Stimulated activated CD8-positive, alpha-beta memory T cell treated with anti-CD3 and anti-CD28 coated beads, Interleukin-15, amount 100 ng/mL, for 48 hours (primary cell): ENCODE results near the gene ANTXR2.
"Not testable (repeated sequence)": the region's sequence is repeated elsewhere in the genome, so short reads cannot be mapped to it uniquely, and the experiment has no call there.

Experiments
- DNase-seq, 2 donors: peaks; one replicate each; pipeline ENCODE4 v3.0.0-alpha.2; 2020; ENCODE audit warnings: low read depth in 2 of 2

Gene ANTXR2

DNA sequence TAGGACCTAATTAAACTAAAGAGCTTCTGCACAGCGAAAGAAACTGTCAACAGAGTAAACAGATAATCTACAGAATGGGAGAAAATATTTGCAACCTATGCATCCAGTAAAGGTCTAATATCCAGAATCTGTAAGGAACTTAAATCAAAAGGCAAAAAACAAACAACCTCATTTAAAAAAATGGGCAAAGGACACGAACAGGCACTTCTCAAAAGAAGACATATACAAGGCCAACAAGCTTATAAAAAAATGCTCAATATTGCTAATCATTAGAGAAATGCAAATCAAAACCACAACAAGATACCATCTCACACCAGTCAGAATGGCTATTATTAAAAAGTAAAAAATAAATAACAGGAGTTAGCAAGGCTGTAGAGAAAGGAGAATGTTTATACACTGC lies 81.9 kb downstream of the ANTXR2 start:
- DNase-seq = not testable (repeated sequence)

DNA sequence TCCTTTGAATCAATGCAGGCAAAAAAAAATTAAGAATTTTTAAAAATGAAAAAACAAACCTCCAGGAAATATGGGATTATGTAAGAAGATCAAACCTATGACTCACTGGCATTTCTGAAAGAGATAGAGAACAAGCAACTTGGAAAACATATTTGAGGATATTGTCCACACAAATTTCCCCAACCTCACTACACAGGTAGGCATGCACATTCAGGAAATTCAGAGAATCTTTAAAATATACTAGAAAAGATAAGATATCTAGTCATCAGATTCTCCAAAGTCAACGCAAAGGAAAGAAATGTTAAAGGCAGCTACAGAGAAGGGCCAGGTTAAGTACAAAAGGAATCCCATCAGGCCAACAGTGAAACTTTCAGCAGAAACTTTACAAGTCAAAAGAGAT lies 85.6 kb downstream of the ANTXR2 start:
- DNase-seq = no peak

DNA sequence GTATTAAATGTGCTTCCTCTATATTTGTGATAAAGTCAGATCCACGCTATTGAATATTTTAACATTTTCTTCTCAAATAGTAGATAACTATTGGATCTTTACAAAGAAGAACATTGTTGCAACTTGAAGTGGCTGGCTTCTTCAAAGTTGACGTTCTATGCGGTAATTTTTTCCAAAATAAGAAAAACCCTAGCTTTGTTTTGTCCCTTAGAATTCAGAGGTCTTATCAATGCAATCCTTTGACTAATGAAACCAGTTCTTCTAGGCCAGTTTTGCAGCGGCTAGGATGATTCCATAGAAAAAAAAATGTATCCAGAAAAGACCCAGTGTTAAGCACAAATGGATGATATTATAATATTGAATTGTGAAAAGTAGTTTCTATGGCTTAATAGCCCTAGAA lies 89.6 kb downstream of the ANTXR2 start:
- no peak for DNase-seq

DNA sequence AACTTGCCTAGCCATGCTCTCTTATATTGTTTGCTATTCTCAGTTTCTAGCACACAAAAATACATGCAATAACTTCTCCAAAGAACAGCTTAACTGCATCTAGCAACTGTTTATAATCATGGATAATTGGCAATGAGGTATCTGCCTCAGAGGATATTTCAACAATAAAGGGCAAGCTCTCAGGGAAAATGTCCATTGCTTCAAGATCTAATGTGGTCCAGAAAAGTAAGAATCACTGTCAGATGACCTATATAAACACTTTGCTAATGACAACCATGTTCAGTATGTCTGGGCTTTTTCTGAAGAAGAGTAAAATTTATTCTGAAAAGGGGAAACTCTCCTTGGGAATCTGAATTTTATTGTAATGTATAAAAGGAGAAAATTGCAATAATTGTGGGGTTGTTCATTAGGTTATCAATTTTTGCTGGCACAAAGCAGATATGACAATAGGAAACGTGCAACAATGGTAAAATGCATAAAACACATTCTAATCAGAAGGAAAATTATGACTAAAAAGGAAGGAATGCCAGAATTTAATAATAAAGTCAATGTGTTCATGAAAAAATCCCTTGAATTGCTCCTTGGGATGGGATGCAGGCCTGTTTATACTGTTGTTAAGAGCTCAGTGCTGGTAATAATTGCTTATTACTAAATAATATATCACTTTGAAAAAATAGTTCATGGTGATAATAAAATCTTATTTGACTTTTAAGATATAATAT lies 90.3 kb downstream of the ANTXR2 start:
- DNase-seq = no peak

DNA sequence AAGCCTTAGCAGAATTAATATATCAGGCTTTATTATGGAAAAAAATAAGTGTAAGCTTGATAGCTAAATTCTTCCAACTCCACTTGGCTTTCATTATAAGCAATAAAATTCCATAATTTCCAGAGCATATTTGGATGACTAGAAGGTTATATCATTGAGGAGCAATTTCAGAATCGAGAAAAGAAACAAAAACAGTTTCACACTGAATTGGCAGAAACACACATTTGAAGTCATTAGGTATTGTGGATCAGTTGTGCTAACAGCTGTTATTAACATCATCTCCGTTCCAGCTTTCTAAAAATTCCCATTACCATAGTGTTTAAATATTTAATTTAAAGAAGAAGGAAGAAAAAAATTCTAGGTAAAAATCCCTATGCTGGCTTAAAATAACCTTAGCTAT lies 92.6 kb downstream of the ANTXR2 start:
- DNase-seq = no peak

DNA sequence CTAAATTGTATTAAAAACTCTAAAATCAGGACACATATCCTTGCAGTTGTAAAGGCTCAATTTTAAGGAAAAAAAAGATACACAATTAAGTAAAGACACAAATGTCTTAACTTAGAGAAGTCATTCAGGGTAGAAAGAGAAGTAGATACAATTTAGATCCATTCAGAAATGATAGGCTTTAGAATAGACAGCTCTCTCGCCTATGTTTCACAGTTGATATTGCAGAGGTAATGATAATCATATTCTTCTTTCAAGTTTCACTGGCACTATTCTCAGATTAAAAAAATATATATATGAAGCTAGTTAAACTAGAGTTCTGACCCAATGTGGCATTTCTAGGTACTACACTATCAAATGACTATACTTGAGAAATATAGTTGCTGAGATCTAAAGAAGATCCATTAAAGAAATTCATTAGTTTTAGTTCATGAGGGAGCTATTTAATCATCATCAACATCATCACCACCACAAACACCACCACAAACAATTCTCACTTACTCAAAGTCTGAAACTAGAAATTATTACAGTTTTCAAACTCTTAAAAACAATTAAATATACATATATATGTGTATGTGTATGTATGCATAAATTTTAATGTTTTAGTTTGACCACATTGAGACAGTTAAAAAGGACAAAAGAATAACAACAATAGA lies 93.1 kb downstream of the ANTXR2 start:
- DNase-seq = no peak

DNA sequence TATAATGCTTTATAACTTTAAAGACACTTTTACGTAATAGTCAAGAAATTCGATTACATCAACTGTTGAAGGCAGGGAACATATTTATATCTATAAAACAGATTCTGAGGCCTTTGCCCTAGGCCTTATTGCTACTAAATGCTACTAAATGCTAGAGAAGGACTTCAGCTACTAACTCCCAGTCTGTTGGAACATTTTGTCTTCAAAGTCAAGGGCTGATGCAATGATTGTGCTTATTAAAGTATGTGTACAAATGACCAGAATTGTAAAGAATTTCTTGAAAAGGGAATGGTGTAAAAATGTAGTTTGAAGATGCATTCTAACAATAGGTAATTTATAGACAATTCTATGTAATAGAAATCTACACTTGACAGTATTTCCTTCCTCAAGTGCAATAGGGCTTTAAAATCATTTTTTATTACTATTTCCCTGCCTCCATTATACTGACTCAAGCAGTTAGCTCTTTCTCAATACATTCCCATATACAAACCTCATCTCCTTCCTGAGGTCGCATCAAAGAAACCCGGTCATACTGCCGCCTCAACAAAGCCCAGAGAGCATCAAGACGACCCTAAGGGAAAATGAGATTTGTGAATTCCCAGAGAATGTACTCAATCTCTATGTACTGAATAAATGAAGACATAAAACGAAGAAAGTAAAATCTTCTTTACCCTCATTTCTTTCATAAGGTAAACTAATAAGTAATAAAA lies 95.7 kb downstream of the ANTXR2 start:
- DNase-seq = no peak

DNA sequence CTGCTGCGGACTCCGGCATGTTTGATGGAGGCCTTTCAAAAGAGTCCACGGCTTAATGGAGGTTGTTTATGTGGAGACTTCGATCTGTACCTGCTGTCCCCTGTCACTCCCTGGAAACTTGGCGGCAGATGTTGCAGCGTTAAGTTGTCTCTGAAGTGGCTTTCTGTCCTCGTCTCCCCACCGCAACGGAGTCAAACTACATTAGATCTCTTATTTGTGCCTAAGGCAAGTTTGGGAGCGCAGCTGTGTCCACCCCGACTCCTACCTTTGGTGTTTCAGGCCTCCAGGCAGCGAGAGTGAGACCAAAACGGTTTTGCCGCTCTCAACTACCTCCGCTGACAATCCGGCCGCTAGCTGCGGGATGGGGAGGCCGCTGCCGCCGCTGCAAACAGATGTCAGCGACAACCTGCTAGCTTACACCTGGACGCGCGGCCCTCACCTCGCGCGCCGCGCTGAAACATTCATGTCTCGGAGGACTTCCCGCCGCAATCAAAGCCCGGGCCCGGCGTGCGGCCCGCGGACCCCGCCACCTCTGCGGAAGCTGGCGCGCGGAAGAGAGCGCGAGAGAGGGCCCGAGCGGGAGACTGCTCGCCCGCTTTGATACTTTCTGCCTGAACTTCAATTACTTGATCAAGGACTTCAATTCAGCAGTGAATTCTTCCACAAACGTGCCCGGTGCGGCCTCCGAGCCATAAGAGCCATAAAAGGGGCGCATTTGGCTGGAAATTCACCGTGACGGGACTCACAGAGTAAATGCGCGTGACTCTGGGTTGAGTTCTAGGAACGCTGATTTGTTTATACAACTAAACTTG lies 108.4 kb downstream of the ANTXR2 start:
- no peak for DNase-seq

DNA sequence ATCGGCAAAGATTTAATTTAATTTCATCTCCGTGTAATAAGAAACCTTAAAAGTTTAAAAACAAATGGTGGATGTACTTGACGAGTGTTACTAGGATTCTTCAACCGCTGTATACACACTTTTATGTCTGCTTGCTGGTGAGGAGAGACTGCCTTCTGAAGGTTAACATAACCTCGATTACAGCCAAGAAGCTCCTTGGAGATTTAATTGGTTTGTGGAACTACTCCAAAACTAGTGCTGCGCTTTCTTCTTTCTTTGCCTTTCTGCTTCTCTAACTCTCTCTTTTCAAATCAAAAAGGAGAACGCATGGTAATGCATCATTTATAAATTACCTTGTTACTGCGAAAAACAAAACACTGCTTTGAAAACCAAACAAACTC lies 109.0 kb downstream of the ANTXR2 start:
- DNase-seq = no peak

DNA sequence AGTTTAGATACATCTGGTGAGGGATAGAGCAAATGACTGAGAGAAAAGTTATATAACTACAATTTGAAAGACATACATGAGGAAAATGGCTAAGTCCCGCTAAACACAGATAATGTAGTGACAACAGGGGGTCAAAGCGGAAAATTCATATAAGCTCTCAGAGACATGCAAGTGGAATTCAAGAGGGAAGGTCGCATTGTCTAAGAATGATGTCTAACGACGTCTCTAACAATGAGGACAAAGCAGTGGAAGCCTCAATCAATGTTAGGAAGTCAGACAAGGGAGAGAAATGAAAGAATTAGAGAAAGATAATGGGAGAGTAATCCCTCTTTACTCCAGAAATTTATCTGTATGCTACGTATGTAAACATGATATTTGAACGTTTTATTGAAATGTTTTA lies 113.4 kb downstream of the ANTXR2 start:
- DNase-seq = no peak

DNA sequence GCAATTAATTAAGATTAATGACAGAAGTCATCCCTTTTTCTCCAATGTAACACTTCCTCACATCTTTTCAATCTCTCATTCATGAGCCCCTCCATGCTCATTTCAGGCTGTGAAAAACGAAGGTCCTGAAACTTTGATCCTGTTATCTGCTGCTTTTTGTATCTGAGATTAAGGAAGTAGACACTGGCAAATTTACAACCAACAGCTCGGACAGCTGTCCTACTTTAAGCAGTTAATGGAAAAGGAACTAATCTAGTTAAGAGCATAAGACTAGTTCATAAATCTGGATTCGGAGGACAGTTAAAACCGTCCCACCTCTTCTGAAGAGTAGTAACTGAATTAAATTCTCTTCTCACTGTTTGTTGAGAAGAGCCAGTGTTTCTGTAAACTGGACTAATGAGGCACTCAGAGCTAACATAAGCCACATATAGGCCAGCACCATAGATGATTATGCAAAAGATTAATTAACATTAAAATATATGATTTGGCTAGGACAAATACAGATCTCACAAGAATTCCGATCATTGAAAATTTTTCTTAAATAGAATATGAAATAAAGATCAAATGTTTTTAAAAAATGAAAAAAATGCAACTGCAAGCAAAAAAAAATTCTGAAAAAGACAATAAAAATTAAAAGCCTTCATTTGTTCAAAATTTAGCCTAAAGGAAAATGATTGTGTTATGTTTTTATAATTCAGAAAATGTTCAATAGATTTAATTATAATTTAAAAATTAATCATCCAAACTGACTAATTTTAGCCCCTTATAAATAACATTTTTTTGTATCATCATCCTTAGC lies 114.4 kb downstream of the ANTXR2 start:
- DNase-seq = no peak

DNA sequence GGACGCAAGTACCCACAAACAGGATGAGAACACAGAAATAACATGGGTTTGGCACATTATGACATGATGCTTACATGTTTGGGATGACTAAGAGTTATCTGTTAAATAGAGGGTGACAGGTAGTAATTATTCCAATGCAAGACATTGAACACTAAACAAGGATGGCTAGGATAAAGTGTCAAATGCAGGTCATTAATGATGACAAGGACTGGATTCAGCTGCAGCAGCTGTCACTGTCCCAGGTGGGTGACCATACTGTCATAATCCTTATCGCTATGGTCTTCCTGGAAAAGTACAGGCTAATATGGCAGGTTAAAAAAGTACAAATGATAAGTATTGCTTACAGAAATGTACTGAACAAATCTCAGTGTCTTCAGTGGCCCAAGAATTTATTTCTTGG lies 123.9 kb downstream of the ANTXR2 start:
- no peak for DNase-seq

DNA sequence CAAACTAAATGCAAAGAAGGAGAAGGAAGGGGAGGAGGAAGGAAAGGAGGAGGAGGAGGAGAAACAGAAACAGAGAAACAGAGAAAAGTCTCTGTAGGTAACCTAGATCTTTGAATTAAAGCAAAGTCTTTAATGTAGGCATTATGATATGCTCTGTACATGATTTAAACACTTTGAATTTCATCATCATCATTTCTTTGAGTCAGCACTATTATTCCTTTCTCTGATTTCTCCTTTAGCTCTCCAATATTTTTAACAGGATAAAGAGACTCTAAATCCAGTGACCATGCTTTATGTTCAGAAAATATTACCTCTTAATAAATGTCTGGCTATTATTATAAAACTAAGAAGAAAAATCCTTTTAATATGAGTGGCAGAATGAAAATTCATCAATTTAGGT lies 124.3 kb downstream of the ANTXR2 start:
- no peak for DNase-seq

DNA sequence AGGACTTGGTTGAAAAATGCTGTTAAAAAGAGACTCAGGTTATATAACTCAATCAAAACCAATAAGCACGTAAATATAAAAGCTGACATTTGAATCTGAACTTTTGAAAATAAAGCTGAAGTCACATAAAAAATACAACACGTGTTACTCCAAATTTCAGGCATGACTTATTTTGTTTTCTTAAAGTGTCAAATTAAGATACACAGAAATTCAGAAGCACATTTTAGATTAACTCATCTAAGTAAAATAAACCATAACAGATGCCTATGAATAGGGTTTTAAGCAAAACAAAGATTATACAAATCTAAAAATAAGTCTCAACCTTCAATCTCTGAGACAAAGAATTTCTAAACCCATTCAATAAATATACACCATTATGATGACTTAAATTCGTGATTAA lies 124.8 kb downstream of the ANTXR2 start:
- no peak for DNase-seq

DNA sequence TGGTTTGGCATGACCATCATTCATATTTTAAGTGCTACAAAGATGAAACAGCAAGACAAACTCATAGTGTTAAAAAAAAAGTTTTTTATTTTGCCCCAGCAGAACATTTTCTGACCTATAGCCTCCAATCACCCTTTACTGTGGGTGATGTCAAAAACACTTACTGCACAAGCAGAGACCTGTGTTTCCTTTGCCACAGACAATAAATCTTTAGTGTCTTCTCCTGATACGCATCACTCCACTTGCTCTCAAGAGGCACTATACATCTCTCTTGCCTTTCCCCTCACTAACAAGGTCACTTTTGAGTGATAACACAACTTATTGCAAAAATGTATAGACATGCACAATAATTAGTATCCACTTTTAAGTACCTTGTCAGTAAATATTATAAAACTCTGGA lies 125.6 kb downstream of the ANTXR2 start:
- no peak for DNase-seq

DNA sequence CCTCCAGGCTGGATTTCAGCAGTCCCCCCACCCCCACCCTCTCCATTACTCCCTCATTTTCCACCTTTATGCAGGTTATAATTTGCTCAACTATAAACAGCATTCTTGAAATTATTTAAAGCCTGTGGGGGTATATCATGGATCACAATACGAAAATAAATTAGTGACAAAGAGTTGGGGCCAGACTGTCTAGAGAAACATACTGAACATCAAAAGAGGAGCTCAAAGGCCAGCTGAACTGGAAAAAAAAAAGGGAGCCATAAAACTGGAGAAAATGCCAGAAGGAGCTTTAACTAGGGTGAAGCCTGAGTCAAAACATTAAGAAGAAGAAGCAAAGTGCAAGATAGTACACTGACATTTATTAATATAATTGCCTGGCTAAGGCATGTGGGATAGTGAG lies 137.8 kb downstream of the ANTXR2 start:
- no peak for DNase-seq

DNA sequence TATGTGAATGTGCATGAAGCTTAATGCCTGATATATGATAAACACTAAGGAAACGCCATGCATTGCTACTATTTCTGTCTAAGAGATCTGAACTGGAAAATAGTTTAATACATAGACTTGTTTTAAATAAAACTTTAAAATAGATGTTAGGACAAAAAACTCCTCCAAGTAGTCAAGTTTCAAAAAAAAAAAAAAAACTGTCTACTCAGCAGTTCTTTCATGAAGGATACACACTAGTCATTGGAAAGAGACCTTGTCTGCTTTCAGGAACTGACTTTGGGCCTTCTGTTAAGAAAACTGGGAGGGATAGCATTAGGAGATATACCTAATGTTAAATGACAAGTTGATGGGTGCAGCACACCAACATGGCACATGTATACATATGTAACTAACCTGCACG lies 138.4 kb downstream of the ANTXR2 start:
- no peak for DNase-seq

DNA sequence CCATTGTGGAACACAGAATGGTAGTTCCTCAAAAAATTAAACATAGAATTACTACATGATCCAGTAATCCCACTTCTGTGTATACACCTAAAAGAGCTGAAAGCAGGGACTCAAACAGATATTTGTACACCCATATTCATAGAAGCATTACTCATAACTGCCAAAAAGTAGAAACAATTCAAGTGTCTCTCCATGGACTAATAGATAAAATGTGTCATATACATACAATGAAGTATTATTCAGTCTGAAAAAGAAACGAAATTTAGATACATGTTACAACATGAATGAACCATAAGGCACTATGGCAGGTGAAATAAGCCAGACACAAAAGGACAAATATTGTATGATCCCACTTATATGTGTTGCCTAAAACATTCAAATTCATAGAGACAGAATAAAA lies 145.1 kb downstream of the ANTXR2 start:
- DNase-seq = no peak

DNA sequence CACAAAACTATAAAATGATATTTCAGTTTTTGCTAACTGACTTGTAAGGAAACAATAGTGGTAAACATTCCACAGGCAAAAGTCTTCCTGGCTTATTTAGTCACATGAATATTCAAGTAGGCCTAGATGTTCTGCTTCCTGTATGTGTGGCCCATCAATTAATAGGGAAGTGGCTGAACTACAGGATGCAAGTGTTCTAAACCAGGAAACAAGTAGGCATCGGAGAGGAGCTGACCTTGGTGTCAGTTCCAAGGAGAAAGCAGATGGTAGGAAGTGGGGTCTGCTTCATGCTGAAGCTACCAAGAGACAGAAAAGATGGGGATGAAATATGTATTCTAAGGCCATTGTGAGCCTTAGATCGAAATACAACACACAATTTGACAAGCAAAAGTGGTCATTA lies 149.7 kb downstream of the ANTXR2 start:
- no peak for DNase-seq

DNA sequence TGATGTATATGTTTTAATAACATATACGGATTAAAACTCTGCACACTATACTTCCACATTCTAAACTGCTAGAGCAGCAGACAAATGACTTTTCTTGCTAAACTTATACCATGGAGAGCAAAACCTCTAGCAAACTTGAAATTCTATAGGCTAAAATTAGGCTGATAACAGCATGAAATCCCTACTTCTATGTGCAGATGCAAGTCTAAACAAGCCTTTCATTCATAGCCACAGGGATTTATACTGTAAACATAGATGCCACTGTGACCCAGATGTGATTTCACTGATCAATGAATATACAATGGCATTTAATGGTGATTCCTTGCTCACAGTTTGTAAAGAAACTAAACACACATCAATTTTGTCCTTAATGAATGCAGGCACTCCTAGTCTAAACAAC lies 151.0 kb downstream of the ANTXR2 start:
- DNase-seq = no peak

DNA sequence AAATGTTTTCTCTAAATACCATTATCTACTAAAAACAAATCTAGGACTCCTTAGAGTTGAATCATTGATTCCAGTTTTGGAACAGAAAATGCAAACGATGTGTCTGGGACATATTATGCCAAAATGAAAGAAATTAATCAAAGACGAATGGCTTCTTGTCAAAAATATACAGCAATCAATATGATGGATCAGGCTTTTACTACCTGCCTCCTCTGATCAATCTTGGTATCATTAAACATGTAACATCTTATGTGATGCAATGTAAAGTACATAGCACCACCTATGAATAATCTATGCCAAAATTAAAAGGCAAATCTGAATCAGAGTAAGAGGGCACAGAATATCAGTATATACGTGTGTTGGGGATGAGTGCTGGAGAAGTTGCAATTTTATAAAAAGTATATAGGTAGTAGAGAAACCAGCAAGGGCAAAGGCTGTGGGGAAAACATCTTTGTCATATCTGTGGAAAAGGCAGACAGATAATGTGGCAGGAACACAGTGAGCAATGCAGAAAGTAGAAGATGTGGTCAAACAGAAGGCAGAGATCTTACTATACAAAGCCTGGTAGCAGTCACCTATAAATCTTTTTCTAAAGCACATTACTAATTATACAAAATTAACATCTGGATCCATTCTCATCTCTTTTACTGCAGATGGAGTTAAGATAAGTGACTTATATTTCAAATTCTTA lies 152.7 kb downstream of the ANTXR2 start:
- no peak for DNase-seq
